AG08396 (cell line): ENCODE results near the gene PRAMEF12.
"Not testable (repeated sequence)": the region's sequence is repeated elsewhere in the genome, so short reads cannot be mapped to it uniquely, and the experiment has no call there.

Experiments used
- DNase-seq: peaks from one replicate; pipeline ENCODE4 v3.0.0; 2012; ENCODE audit warnings: low spot score, mixed read lengths

The PRAMEF12 gene

GRCh38 chr1:12770620-12771019, 2.9 kb upstream of the PRAMEF12 start:
- no peak for DNase-seq

GRCh38 chr1:12771186-12771585, 2.4 kb upstream of the PRAMEF12 start:
- no peak for DNase-seq

DNA sequence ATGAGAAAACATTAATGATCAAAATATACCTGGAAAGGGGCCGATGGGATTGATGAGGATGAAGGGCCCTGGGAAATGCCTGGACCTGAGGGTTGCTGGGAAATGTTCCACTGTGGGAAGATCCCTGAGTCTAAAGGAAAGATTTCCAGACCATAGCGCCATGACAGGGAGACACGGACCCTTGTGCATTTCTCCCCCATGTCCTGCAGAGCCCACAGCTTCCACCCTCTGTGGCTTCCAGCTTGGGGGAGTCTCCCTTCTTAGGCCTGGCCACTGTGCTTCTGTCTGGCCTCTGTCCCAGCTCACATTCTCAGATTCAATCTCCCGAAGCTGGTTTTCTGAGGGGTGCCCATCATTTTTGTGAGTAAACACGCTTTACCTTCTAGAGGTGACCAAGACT, 1.0 kb upstream of the PRAMEF12 start:
- no peak for DNase-seq

- DNase-seq, result no peak
Observed at GRCh38 chr1:12774801-12775345, 1.3 kb downstream of the PRAMEF12 start.

- DNase-seq, result no peak
Observed at GRCh38 chr1:12775443-12775842, 1.9 kb downstream of the PRAMEF12 start.

- DNase-seq, result no peak
Observed at GRCh38 chr1:12776801-12777557, 3.4 kb downstream of the PRAMEF12 start.

DNA sequence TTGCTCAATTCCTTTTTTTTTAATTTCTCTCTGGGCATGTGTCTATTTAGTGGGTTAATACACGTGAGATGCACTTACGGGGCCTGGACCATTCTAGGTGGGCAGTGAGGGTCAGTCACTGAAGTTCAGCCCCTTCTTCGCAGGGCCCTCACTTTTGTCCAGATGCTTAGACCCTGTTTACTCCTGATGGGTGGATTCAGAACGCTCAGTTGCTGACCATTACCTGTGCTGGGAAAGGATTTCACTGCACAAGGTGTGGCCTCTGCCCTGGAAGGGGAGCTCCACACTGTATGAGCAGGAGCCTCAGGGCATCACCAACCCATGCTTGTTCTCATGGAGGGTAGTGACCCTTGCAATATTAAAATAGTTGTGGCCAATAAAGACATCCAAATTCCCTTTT, 4.5 kb downstream of the PRAMEF12 start:
- no peak for DNase-seq

GRCh38 chr1:12778907-12779306, 5.4 kb downstream of the PRAMEF12 start:
- no peak for DNase-seq

- not testable (repeated sequence) for DNase-seq
Observed at GRCh38 chr1:12781488-12781887, 8.0 kb downstream of the PRAMEF12 start.

DNA sequence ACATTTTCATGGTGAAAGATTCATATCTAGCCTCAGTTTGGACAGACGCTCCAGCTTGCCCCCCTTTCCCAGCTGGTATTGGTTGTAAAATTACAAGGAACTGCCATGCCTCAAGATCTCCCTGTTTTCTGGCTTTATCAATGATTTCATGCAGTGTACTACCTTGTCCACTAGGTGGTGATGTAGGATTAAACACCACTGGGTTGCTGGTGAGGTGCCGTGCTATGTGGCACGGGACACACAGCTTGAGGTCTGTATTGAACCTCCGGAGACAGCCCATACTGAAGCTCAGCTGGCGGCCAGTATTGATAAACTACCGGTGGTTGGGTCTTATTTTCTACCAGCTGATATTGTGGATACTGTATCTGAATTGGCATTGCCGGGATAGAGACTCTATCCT, 10.2 kb downstream of the PRAMEF12 start:
- DNase-seq, result not testable (repeated sequence)

DNA sequence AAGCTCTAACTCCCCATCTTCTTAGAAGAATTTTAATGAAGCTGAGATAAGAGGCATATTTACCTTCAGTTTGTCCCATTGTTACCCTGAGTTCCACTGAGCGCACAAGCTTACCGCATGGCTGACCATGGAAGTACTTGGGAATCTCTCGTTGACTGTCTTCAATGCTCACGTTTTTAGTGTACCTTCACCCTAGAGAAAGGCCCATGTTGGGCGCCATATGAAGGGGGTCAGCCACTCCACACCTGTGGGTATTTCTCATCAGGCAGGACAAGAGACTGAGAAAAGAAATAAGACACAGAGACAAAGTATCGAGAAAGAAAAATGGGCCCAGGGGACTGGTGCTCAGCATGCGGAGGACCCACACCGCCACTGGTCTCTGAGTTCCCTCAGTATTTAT, 11.2 kb downstream of the PRAMEF12 start:
- not testable (repeated sequence) for DNase-seq

DNA sequence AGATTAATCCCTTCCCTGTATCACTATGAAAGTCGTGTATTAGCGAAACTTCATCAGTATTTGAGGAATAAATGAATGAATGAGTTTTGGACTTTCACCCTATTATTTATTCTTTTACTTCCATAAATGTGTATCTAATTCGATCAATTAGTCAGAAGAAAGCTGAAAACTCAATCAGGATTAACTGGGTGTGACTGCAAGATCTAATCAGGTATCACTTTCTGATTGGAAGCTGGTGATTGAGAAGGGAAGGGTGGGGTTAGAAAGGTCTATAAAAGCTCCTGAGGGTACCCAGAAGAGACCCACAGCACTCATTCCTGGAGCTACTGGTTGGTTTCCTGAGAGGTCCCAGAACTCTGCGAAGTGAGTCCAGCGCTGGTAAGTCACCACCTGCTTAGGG, 17.6 kb downstream of the PRAMEF12 start, which contains the start of gene PRAMEF1:
Gene PRAMEF1 (plus strand): TSS at position 301 of the 400 bp plus-strand sequence. CDS start 1,831 bp downstream, outside the sequence.
- DNase-seq, result not testable (repeated sequence)

GRCh38 chr1:12798911-12799310, 25.4 kb downstream of the PRAMEF12 start:
- no peak for DNase-seq

DNA sequence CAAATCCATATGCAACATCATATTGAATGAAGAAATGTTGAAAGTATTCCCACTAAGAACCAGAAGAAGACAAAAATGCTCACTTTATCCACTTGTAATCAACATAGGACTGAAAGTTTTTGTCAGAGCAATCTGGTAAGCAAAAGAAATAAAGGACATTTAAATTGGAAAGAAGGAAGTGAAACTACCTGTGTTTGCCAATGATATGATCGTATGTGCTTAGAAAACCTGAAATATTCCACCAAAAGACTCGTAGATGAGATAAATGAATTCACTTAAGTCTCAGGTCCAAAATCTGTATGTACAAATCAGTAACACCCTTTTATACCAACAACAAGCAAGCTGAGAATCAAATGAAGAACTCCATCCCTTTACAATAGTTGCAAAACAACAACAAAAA, 26.2 kb downstream of the PRAMEF12 start:
- DNase-seq, result no peak

DNA sequence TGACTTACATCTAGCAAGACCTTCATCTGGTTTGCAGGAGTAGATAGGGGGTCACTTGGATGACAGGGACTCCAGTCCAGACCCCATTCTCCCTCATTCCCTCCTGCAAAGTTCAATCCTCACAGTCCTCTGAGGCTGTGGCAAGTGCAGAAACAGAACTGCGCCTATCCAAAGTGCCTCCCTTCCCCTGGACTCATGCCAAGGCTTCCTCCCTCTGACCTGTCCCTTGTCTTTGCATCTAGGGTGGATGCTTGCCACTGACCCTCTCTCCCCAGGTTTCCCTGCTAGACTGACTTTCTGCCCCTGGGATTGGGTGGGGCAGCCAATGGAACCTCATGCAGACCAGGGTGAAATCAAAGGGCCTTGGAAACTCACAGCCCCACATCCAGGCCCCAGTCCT, 36.4 kb downstream of the PRAMEF12 start:
- DNase-seq, result no peak

DNA sequence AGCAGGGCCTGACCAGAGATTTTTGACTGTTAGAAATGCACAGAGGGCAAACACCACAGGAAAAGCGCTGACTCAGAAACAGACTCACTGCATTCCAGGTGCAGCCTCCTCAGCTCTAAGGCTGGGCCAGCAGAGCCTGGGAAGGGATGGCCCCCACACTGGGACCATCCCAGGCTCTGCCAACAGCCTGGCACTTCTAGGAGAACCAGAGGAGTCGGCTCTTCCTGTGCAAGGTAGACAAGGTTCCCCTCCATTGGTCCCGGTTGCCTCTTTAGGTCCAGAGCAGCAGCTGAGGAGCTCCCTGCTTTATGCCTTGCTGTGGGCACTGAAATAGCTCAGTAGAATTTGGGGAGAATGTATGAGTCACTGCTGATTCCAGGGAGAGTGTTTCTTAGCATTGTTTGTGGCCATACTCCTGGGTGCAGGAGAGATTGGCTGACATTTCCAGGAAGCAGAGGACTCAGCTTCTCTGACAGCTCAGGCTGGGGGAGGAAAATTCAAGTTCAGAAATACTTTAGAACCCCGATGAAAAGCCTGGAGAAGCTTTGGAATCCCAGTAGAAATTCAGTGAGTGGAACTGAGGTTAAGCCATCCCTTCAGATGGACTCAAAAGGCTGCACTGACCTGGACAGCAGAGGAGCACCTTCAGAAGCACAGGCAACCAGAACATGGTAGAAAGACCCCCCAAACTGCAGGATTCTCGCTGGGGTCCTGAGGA, 37.3 kb downstream of the PRAMEF12 start:
- DNase-seq, result no peak

- DNase-seq, result no peak
Observed at GRCh38 chr1:12811409-12811784, 37.9 kb downstream of the PRAMEF12 start.

- not testable (repeated sequence) for DNase-seq
Observed at GRCh38 chr1:12819061-12819460, 45.5 kb downstream of the PRAMEF12 start.
